Measurements from ENCODE around the gene GTF3A.

GRCh38 chr13:27482983-27483382, 58.6 kb downstream of the GTF3A start:
- no peak for TF ChIP-seq POLR2A (IDR thresholded peaks at IDR 0.05; ENCODE audit: low read length)
- no peak for TF ChIP-seq GATA1 (IDR thresholded peaks at IDR 0.05; ENCODE audit: low read depth, low read length)
